MG63 (cell line): ENCODE data around the gene RHOD. TPM values are rescaled to one million over a fixed set of nuclear protein-coding genes. Genes with fewer than 3 reads are reported as not detected.

ENCODE experiments used
- DNase-seq: peaks from one replicate; pipeline ENCODE4 v3.0.0-alpha.2; 2020
- H3K27me3 ChIP-seq: fragments of 250-450 bp; sonication (Bioruptor Pico); 2 replicates; pipeline ENCODE4 v1.5.1; 2020; ENCODE audit warnings: mild to moderate bottlenecking, moderate library complexity
- H3K36me3 ChIP-seq: fragments of 250-450 bp; sonication (Bioruptor Pico); 2 replicates; pipeline ENCODE4 v1.5.1; 2020; ENCODE audit warnings: mild to moderate bottlenecking, moderate library complexity
- H3K4me3 ChIP-seq: fragments of 250-450 bp; sonication (Bioruptor Pico); 2 replicates; pipeline ENCODE4 v1.5.1; 2020; ENCODE audit warnings: mild to moderate bottlenecking, moderate library complexity
- H3K9me3 ChIP-seq: fragments of 250-450 bp; sonication (Bioruptor Pico); 2 replicates; pipeline ENCODE4 v1.5.1; 2020; ENCODE audit warnings: mild to moderate bottlenecking, moderate library complexity
- total RNA-seq: library from RNA; depleted of rRNA; stranded (reverse); fragments of >200 nt; shearing (Covaris generic); gene quantifications from 2 replicates; pipeline ENCODE4 v1.2.3, GENCODE V29; 2014; ENCODE audit warnings: low replicate concordance

RHOD gene
- total RNA-seq, 1 experiment from 2014 or later: 85.6 TPM

DNA sequence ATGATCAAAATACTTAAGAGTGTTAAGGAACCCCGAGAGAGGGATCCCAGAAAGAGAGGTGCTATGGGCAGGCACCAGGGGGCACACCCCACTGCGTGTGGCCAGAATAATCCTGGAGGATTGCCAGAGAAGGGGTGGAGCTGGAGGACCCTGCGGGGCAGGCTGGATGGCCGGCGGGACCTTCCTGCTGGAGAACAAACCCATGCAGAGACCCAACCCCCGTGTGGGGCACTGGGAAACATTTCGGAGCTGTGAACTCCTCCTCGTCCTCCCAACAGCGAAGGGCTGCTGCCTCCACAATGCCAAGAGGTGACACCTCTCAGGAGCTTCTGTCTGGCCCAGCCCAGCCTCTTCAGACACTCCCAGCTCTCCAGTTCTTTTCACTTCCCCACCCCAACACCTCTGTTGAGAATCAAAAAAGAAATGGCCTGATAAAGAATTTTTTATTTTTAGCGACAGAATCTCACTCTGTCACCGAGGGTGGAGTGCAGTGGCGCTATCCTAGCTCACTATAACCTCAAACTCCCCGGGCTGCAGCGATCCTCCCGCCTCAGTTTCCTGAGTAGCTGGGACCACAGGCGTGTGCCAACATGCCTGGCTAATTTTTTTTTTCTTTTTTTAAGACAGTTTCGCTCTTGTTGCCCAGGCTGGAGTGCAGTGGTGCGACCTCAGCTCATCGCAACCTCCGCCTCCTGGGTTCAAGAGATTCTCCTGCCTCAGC lies 25.6 kb downstream of the RHOD start:
- H3K27me3 ChIP-seq: no peaks in the 10 kb centered on the region
- H3K36me3 ChIP-seq: no peaks in the 10 kb centered on the region
- no peak for DNase-seq
- H3K4me3 ChIP-seq: no peak overlapping the region
- H3K9me3 ChIP-seq: no peaks in the 10 kb centered on the region

DNA sequence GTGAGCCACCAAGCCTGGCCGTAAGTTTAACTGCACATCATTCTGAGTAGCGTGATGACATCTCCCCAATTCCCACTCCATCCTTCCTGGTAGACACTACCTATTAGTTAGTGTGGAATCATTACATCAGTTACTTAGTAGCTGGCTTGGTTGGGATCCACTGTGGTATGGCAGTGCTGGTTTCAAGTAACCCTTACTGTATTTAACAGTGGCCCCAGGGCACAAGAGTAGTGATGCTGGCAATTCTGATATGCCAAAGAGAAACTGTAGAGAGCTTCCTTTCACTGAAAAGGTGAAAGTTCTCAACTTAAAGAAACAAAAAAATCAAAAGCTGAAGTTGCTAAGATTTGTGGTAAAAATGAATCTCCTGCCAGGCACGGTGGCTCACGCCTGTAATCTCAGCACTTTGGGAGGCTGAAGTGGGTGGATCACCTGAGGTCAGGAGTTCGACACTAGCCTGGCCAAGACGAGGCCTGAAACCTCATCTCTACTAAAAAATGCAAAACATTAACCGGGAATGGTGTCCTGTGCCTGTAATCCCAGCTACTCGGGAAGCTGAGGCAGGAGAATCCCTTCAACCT lies 27.2 kb downstream of the RHOD start:
- H3K4me3 ChIP-seq: no peak overlapping the region
- H3K9me3 ChIP-seq: no peaks in the 10 kb centered on the region
- DNase-seq: no peak
- H3K36me3 ChIP-seq: no peaks in the 10 kb centered on the region
- no peaks in the 10 kb centered on the region for H3K27me3 ChIP-seq

DNA sequence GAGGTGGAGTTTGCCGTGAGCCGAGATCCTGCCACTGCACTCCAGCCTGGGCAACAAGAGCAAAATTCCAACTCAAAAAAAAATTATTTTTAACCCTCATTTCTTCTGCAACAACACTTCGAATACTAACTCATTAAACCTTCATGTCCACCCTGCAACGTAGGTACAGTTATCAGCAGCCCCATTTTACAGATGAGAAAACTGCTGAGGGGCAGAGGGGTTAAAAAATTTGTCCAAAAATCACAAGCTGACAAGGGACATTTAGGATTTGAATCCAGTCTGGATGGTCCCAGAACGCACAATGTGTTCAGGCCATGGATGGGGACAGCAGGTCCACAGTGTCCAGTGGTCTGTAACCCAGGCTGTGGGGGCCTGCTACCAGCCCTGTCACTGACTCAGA lies 29.0 kb downstream of the RHOD start:
- H3K4me3 ChIP-seq: no peak overlapping the region
- no peaks in the 10 kb centered on the region for H3K36me3 ChIP-seq
- H3K27me3 ChIP-seq: no peaks in the 10 kb centered on the region
- no peak for DNase-seq
- H3K9me3 ChIP-seq: no peaks in the 10 kb centered on the region

DNA sequence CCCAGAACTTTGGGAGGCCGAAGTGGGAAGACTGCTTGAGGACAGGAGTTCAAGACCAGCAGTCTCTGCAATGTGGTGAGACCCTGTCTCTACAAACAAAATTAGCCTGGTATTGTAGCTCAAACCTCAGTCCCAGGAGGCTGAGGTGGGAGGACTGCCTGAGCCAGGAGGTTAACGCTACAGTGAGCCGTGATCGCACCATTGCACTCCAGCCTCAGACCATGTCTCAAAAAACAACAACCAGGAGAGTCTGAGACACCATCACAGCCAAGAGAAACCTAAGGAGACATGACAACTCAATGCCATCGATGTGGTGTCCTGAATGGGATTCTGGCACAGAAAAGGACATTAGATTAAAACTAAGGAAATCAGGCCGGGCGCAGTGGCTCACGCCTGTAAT lies 34.1 kb downstream of the RHOD start:
- no peaks in the 10 kb centered on the region for H3K27me3 ChIP-seq
- H3K36me3 ChIP-seq: no peaks in the 10 kb centered on the region
- H3K9me3 ChIP-seq: no peaks in the 10 kb centered on the region
- DNase-seq: no peak
- no peak overlapping the region for H3K4me3 ChIP-seq

DNA sequence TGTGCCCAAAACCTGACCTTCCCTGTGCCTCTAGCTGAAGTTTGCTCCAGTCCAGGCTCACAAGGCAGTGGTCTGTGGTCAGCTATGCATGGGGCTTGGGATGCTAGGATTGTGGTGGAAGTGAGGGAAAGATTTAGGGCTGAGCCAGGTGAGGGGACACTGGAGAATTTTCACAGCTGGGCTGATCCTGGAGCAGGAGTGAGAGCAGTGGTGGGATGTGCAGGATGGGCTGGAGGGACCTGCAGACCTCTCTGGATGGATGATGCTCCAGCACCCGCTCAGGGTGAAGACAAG lies 38.5 kb downstream of the RHOD start:
- no peaks in the 10 kb centered on the region for H3K9me3 ChIP-seq
- no peak for DNase-seq
- no peaks in the 10 kb centered on the region for H3K27me3 ChIP-seq
- no peak overlapping the region for H3K4me3 ChIP-seq
- H3K36me3 ChIP-seq: no peaks in the 10 kb centered on the region

DNA sequence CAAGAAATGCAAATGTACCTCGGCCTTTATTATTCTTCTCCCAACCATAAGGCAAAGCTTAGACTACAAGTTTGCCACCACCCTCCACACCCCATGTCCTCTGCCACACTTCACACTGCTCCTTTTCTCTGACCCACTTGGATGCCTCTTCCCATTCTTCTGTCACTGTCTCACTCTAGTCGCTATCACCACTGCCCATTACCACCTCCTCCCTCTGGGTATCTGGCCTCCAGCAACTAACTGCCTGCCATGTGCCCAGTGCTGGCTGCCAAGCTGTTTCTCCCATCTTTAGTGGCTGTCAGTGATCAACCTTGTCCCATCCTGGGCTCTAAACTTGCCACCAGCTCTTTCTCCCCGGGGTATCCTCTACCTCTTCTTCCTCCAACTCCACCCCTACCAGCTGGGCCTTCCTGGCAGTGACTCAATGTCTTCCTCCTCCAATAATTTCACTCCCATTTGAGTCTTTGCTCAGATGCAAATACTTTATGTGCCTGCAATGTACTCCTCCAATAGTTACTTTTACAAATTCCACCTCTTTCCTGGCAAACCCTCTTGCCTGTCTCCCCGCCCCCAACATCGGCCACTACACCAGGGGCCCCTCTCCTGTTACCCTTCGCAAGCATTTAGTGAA lies 42.3 kb downstream of the RHOD start:
- H3K9me3 ChIP-seq: no peaks in the 10 kb centered on the region
- H3K36me3 ChIP-seq: no peaks in the 10 kb centered on the region
- no peak for DNase-seq
- H3K4me3 ChIP-seq: no peak overlapping the region
- no peaks in the 10 kb centered on the region for H3K27me3 ChIP-seq

DNA sequence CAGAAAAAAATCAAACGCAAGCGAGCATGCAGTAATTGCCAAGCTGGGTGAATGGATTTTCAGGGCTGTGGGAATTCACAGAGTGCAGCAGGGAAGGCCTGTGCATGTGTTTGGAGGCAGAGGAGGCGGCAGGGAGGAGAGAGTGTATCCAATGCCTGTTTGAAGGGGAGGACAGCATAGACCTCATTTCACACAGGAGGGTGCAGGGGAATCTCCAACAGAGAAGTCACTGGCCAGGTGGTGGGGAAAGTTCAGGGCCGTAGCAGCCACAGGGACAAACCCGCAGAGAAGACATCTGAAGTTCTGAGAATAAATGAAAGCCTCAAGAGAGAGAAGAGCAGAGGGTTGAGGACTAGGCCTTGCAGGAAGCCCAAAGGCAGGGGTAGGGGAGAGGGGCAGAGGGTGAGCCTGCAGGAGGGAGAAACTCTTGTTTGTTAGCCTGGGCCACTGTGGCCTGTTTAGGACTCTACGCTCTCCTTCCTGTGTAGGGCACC lies 43.2 kb downstream of the RHOD start:
- H3K9me3 ChIP-seq: no peaks in the 10 kb centered on the region
- H3K27me3 ChIP-seq: no peaks in the 10 kb centered on the region
- no peaks in the 10 kb centered on the region for H3K36me3 ChIP-seq
- no peak overlapping the region for H3K4me3 ChIP-seq
- no peak for DNase-seq

DNA sequence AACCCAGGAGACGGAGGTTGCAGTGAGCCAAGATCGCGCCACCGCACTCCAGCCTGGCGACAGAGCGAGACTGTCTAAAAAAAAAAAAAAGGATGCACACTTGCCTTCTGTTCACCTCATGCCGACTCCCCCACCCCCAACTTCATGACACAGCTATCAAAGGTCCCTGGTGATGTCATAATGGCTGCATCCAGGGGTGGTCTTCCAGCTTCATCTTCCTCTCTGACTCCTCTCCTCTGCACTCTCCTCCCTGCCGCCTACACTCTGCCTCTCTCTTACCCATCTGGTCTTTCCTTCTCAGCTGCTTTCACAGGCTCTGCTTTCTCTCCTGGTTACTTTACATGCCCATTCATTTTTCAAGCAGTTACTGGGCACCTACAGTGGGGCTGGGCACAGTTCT lies 46.0 kb downstream of the RHOD start:
- Histone ChIP-seq H3K27me3 (no peaks in the 10 kb centered on the region), H3K36me3 (no peaks in the 10 kb centered on the region), H3K9me3 (no peaks in the 10 kb centered on the region), H3K4me3 (no peak overlapping the region)
- no peak for DNase-seq

DNA sequence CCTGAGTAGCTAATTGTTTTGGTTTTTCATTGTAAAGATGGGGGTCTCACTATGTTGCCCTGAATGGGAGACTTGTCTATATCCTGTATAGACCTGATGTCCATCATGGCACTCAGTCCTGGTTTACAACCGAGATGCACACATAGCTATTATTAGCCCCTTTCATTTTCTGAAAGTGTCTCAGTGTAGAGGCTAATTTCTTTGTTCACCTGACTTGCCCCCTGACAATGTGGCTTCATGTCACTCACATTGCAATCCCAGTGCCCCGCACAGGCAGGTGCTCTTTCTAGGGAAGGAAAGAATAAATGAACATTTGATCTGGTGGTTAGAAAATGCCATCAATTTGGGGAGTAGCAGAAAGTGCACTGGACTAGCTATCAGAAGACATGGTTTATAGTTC lies 49.3 kb downstream of the RHOD start:
- Histone ChIP-seq H3K27me3 (no peaks in the 10 kb centered on the region), H3K36me3 (no peaks in the 10 kb centered on the region), H3K9me3 (no peaks in the 10 kb centered on the region), H3K4me3 (no peak overlapping the region)
- no peak for DNase-seq

DNA sequence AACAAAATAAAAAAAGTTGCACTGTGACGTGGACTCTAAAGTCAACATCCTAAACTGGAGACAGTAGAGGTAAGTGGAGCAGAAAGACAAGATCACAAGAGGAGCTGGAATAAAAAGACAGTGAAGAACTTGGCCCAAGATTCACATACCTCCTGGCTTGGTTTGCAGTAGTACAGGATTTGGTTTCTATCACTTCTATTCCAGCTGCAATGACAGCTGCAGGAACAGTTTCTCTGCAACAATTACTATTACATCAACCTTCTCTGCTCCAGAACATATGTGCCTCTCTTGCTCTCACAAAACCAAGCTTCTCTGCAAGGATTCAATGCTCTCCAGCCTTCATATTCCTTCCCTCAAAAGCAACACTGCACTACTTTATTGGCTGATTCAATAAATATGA lies 54.6 kb downstream of the RHOD start:
- no peaks in the 10 kb centered on the region for H3K27me3 ChIP-seq
- no peaks in the 10 kb centered on the region for H3K9me3 ChIP-seq
- no peaks in the 10 kb centered on the region for H3K36me3 ChIP-seq
- DNase-seq: no peak
- no peak overlapping the region for H3K4me3 ChIP-seq

DNA sequence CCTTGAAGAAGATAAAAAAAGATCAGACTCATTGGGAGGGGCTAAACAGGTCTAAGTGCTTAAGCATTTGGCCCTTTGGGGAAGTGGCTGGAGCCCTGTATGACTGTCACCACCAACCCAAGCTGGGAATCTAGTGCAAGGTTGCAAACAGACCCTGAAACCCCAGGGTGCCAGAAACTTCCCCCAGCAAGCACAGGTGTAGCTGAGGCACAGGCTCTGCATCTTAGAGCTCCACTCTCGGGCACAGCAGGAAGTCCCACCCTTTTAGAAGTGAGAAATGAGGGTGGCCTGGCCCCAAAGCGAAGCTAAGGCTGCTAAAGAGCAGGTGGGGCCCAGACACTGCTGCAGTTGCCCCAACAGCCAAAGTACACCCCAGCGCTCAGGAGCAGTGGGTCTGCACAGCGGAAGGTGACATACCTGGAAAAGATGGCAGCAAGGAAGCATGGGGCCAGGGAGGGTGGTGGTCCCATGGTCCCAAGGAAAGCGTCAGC lies 56.6 kb downstream of the RHOD start:
- DNase-seq: no peak
- Histone ChIP-seq H3K4me3 (no peak overlapping the region), H3K9me3 (no peaks in the 10 kb centered on the region), H3K27me3 (no peaks in the 10 kb centered on the region), H3K36me3 (no peaks in the 10 kb centered on the region)

DNA sequence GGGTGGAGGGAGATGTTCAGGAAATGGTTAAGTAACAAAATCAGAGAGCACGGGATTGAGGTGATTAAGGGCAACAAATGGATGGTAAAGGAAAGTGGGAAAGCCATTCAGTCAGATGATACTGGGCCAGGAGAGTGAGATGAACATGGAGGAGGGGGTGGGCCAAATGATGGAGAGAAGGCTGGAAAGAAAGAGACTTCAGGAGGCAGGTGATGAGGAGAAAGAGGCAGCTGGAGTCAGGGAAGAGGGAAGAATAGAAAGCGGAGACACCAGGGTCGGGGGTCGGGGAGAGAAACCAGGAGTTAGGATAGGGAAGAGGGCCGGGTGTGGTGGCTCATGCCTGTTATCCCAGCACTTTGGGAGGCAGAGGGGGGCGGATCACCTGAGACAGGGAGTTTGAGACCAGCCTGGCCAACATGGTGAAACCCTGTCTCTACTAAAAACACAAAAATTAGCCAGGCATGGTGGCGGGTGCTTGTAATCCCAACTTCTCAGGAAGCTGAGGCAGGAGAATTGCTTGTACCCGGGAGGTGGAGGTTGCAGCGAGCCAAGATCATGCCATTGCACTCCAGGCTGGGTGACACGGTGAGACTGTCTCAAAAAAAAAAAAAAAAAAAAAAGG lies 57.7 kb downstream of the RHOD start:
- Histone ChIP-seq H3K4me3 (no peak overlapping the region), H3K36me3 (no peaks in the 10 kb centered on the region), H3K27me3 (no peaks in the 10 kb centered on the region), H3K9me3 (no peaks in the 10 kb centered on the region)
- DNase-seq: no peak

DNA sequence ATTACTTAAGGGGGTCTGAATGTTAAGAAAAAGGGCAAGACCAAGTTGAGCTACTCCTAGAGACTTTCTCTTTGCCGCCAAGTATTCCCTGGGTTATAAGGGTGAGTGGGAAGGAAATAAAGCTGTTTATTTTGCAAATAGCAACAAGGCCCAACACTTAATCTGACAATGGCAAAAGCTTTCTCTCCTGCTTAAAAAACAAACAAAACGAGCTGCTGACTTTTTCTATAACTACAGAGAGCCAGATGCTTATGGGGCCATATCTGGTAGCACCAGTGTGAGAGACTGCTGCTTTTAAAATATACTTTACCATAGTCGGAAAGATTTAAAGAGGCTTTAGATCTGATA lies 60.1 kb downstream of the RHOD start:
- Histone ChIP-seq H3K9me3 (no peaks in the 10 kb centered on the region), H3K4me3 (no peak overlapping the region), H3K27me3 (no peaks in the 10 kb centered on the region), H3K36me3 (peaks cover 8% of the 10 kb centered on the region; the same call in 1 of the 2 replicates)
- no peak for DNase-seq

DNA sequence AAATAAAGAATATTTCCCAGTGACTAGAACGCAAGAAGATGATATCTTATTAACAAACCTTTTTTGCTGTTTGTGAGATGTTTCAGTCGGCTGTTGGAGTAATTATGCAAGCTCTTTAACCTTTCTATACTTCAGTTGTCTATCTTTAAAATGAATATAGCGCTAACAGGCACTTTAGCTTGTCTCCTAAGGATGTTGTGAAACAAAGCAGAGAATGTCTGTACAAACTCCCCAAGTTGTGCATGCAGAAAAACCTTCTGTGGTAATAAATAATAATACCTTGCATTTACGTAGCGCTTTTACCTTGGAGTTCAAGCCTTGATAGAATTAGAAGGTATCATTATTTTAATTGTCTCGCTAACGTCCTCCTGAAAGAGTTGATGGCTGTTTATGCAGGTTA lies 60.5 kb downstream of the RHOD start:
- Histone ChIP-seq H3K4me3 (no peak overlapping the region), H3K36me3 (peaks cover 11% of the 10 kb centered on the region), H3K27me3 (no peaks in the 10 kb centered on the region), H3K9me3 (no peaks in the 10 kb centered on the region)
- DNase-seq: no peak

DNA sequence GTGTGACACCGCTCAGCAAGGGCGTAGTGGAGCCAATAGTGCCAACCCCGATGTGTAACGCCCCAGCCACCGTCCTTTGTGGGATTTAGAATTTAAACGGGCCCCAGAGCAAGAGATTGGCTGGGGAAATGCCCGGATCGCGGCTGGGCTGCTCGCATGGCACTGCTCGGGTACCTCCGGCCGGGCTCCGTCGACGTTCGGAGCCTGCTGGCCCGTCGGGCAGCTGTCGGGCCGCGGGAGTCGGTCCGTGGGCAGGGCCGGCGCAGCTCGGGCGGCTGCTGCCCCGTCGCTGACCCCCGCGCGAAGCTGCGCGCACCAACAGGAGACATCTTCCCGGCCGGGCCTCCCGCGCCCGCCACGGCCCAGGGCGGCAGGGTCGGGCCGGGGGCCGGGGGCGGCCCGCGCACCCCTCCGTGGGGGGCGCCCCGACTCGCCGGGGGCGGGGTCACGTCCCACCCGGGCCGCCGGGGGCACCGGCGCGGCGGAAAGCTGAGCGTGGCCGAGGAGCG lies 61.1 kb downstream of the RHOD start:
- Histone ChIP-seq H3K36me3 (peaks cover 14% of the 10 kb centered on the region), H3K27me3 (no peaks in the 10 kb centered on the region), H3K4me3 (no peak overlapping the region), H3K9me3 (no peaks in the 10 kb centered on the region)
- no peak for DNase-seq

DNA sequence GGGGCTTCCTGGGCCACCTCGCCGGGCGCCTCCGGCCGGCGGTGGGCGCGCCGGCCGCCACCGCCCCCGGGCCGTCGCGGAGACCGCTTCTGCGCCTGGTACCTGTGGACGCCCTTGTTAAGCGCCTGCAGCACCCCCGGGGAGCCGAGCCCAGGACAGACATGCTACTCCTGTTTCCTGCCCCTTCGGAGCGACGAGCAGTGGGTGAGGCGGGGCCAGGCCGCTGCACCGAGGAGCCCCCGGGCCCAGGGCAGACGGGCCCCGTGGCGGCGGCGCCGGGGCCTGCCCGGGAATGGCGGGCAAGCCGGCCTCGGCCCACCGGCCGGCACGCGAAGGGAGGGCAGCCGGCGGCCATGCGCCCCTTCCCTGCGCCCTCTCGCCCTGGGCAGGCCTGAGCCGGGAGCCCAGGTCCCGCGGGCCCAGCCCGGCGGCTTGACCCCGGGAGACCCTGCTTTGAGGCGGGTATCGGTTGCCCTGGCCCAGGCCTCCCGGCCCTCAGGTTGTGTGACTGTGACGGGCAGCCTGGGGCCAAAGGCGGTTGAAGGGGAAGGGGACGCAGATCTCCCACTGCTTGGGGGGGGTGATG lies 61.6 kb downstream of the RHOD start:
- no peak overlapping the region for H3K4me3 ChIP-seq
- peaks cover 17% of the 10 kb centered on the region for H3K36me3 ChIP-seq
- no peaks in the 10 kb centered on the region for H3K9me3 ChIP-seq
- H3K27me3 ChIP-seq: no peaks in the 10 kb centered on the region
- no peak for DNase-seq
